AG04450 (cell line): ENCODE measurements around the gene ACTL10. TPM values are rescaled to one million over a fixed set of nuclear protein-coding genes. Genes with fewer than 3 reads are reported as not detected.
"Not testable (repeated sequence)": the region's sequence is repeated elsewhere in the genome, so short reads cannot be mapped to it uniquely, and the experiment has no call there.

Experiments used
- CTCF ChIA-PET: fragments of 300-600, 350-600 bp; formaldehyde crosslinking; extraction: SDS; loops from one replicate; lab custom pipeline; 2022; ENCODE audit warnings: antibody characterized with exemption, inconsistent platforms; lab: Charles Lee
- POLR2A ChIA-PET: fragments of 350-600 bp; formaldehyde crosslinking; extraction: SDS; loops from one replicate; lab custom pipeline; 2021; ENCODE audit warnings: antibody characterized with exemption, inconsistent platforms; lab: Yijun Ruan, JAX
- DNase-seq: peaks from one replicate; pipeline ENCODE4 v3.0.0-alpha.2; 2011; ENCODE audit warnings: low read depth, low spot score
- H3K27ac ChIP-seq: one replicate; pipeline ENCODE4 v1.5.1; 2012; ENCODE audit warnings: low read depth, low read length, control low read depth
- H3K27me3 ChIP-seq: one replicate; pipeline ENCODE4 v1.6.0; 2012; ENCODE audit warnings: low read length; ENCODE audit not compliant: control insufficient read depth, insufficient read depth
- H3K4me3 ChIP-seq: 2 replicates; pipeline ENCODE4 v1.5.1; 2011; ENCODE audit warnings: mild to moderate bottlenecking, low read depth, low read length, control low read depth
- H3K9me3 ChIP-seq: 2 replicates; pipeline ENCODE4 v1.5.1; 2012; ENCODE audit warnings: low read length; ENCODE audit not compliant: control insufficient read depth, insufficient read depth
- polyA plus RNA-seq: library from polyadenylated mRNA; depleted of rRNA; stranded (reverse); fragments of >200 nt; gene quantifications from 2 replicates; pipeline ENCODE4 v1.2.3, GENCODE V29; 2011
- TF ChIP-seq, protein P1 (sequence below): IDR thresholded peaks from 2 replicates; pipeline ENCODE4 v1.5.1; 2011; ENCODE audit warnings: low read depth, low read length, control low read depth, inconsistent platforms

Gene ACTL10
- polyA plus RNA-seq, 1 experiment, result 0.41 TPM

DNA sequence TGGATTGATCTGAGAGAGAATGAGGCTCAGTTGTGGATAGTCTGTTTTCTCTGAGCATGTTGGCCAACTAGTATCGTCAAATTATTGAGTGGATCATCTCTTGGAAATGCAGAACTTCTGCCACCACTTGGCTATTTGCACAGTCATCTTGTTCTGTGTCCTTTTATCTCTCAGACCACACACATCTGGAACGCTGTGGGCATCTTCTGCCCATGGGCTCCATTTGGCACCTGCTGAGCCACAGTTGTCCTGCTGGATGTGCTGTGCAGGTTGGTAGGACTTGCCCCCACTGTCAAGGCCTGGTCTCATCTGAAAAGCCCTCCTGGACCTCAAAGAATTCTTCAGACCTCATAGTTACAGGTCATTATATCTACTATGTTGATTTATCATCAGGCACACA lies 21.3 kb upstream of the ACTL10 start:
- ChIA-PET POLR2A (no interaction called here), CTCF (no interaction called here)
- no peak for DNase-seq
- no peak overlapping the region for H3K27ac ChIP-seq
- no peaks in the 10 kb centered on the region for H3K27me3 ChIP-seq
- no peaks in the 10 kb centered on the region for H3K9me3 ChIP-seq
- H3K4me3 ChIP-seq, result no peak overlapping the region
- TF ChIP-seq, protein P1, sequence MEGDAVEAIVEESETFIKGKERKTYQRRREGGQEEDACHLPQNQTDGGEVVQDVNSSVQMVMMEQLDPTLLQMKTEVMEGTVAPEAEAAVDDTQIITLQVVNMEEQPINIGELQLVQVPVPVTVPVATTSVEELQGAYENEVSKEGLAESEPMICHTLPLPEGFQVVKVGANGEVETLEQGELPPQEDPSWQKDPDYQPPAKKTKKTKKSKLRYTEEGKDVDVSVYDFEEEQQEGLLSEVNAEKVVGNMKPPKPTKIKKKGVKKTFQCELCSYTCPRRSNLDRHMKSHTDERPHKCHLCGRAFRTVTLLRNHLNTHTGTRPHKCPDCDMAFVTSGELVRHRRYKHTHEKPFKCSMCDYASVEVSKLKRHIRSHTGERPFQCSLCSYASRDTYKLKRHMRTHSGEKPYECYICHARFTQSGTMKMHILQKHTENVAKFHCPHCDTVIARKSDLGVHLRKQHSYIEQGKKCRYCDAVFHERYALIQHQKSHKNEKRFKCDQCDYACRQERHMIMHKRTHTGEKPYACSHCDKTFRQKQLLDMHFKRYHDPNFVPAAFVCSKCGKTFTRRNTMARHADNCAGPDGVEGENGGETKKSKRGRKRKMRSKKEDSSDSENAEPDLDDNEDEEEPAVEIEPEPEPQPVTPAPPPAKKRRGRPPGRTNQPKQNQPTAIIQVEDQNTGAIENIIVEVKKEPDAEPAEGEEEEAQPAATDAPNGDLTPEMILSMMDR, result no peak

- CTCF ChIA-PET, result no interaction called here
- no peak overlapping the region for H3K27ac ChIP-seq
- TF ChIP-seq, protein P1, result no peak
- H3K27me3 ChIP-seq, result no peaks in the 10 kb centered on the region
- DNase-seq, result no peak
- no peak overlapping the region for H3K4me3 ChIP-seq
- H3K9me3 ChIP-seq, result no peaks in the 10 kb centered on the region
- POLR2A ChIA-PET, result no interaction called here
These were observed 20.6 kb upstream of the ACTL10 start for GRCh38 chr20:33646191-33646590.

- not testable (repeated sequence) for H3K27me3 ChIP-seq, H3K9me3 ChIP-seq, H3K4me3 ChIP-seq, H3K27ac ChIP-seq, DNase-seq
- CTCF ChIA-PET, result interaction anchor here (0.6 kb wide), 1 partner anchor 122 kb away, joined by 3 read pairs; no protein-coding TSS in a partner anchor
- POLR2A ChIA-PET, result interaction anchor here (0.6 kb wide), 1 partner anchor 107 kb away, joined by 8 read pairs; no protein-coding TSS in a partner anchor
These were observed 19.7 kb upstream of the ACTL10 start for GRCh38 chr20:33646959-33647602.

- ChIA-PET CTCF (interaction anchor here (0.6 kb wide), 3 partner anchors 123 to 193 kb away, joined by 3 to 5 read pairs (median 3); no protein-coding TSS in a partner anchor), POLR2A (interaction anchor here (0.6 to 1.2 kb wide), 2 partner anchors 16 to 108 kb away, joined by 3 to 8 read pairs; no protein-coding TSS in a partner anchor)
- TF ChIP-seq, protein P1, result no peak
- Histone ChIP-seq H3K4me3 (no peak overlapping the region), H3K27me3 (no peaks in the 10 kb centered on the region), H3K9me3 (no peaks in the 10 kb centered on the region), H3K27ac (peak overlapping the region; percentile 2)
- no peak for DNase-seq
These were observed 18.9 kb upstream of the ACTL10 start for GRCh38 chr20:33647603-33648395.

- DNase-seq, result no peak
- H3K9me3 ChIP-seq, result no peaks in the 10 kb centered on the region
- ChIA-PET POLR2A (interaction anchor here (0.6 to 1.2 kb wide), 2 partner anchors 16 to 75 kb away, joined by 3 read pairs; no protein-coding TSS in a partner anchor), CTCF (interaction anchor here (0.6 kb wide), 1 partner anchor 194 kb away, joined by 3 read pairs; no protein-coding TSS in a partner anchor)
- H3K27me3 ChIP-seq, result no peaks in the 10 kb centered on the region
- H3K27ac ChIP-seq, result no peak overlapping the region
- TF ChIP-seq, protein P1, result no peak
- H3K4me3 ChIP-seq, result no peak overlapping the region
These were observed 18.2 kb upstream of the ACTL10 start for GRCh38 chr20:33648396-33649004.
